GM04504 (cell line): ENCODE data around the gene ELMO1.
A peak's percentile ranks its signal among the peaks of the same experiment; 100 is the strongest.

ENCODE experiments used
- DNase-seq: peaks from one replicate; pipeline ENCODE4 v3.0.0-alpha.2; 2012; ENCODE audit warnings: low read depth

ELMO1 gene

DNA sequence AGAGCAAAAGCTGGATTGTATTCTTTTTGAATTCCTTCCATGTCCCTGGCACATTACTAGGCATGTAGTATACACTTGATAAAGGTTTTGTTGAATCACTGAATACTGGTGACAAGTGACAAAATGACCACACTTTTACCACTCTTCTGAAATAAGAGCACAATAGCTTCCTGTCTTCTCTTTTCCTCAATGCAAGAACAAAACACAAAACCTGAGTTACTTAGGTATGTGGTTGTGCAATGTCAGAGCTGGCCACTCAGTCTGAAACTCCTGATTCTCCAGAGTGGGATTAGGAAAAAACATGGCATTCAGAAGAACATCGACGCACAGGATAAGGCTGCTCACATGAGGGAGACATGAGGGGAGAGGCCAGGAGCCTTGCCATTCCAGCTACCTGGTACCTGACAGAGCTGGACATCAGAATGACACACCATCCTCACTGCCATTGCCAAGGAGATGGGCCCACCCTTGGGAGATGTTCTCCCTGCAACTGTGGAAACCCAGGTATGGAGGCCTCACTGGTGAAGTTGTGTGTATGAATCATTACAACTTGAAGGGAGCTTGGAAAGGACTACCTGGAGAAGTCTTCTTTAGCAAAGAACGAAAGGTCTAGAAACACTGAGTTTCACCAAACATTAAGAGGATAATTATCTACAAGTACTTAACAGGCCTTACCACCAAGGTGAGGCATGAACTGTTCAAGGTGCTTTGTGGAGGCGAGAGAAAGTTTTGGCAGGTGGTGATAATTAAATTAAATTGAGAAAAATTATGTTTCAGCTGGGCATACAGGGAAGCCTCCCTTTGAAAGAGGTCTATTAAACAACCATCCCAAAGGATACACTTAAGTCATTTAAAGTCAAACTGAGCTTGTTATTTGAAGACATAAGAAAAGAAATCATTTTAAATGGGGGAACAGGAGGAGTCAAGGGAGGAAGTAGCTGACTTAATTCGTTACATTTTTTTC is 477.8 kb downstream of the ELMO1 start:
- no peak for DNase-seq

DNA sequence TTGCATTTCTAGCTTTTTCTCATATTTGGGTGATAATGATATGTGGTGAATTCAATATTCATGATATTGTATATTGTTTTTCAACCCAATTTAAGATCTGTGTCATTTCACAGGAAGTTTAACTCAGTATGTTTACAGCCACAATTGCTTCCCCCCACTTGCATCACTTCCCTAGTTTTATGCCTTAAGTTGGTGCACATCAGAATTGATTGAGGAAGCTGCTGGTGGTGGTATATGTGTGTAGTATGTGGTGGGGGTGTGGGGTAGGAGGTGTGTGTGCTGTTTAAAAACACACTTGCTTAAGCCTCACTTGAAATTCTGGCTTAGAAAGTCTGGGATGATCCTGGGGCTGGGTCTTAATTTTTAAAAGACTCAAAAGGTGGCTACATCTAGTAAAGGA is 479.3 kb downstream of the ELMO1 start:
- no peak for DNase-seq

DNA sequence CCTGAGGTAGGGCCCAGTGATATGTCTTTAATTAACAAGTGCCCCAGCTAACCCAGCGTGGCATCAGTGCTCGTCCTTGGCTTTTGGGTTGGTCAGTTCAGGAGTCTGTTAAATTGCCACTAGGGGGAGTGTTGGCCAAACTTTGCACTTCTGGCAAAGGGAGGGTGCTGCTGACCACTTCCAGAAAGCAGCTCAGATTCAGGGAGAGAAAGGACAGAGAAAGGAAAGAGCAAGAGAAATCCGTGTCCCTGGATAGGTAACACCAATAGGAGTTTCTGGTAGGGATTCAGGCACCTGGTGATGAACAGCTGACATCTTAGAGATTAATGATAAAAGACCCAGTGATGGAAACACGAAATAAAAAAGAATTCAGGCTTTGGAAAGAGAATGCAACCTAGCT is 481.3 kb downstream of the ELMO1 start:
- peak; percentile 38 for DNase-seq

DNA sequence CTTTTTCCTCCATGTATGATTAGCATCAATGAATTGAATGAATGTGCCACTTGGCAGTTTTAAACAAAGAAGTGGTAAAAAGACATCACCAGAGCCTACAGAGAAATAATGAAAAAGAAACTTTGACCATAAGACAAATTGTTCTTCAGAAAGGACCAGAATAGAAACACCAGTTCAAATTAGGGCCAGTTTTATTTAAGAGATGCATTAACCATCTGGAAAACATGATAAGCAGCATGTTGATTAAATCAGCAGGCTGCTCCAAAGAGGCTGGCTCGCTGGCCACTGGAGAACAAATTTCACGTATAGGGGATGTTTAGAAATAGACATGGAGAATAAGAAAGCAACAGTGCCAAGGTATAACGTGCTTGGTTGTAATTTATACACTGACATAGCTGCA is 482.0 kb downstream of the ELMO1 start:
- DNase-seq: no peak

DNA sequence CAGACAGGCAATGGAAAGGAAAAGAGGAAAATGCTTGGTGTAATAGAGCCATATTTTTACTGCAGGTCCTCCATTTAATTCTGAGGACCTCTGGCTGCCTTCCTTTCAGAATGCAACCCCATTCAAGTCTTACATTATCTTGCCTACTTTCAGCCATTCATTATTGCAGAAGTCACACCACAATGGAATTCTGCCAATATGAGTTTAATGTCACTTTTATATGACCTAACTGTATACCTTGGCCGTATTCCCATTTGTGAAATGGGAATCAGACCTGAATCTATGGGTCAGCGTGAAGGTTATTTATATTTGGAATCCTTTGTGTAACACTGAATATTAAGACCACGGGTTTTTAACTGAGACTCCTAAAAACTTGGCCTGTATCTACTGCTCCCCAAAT is 482.6 kb downstream of the ELMO1 start:
- no peak for DNase-seq

DNA sequence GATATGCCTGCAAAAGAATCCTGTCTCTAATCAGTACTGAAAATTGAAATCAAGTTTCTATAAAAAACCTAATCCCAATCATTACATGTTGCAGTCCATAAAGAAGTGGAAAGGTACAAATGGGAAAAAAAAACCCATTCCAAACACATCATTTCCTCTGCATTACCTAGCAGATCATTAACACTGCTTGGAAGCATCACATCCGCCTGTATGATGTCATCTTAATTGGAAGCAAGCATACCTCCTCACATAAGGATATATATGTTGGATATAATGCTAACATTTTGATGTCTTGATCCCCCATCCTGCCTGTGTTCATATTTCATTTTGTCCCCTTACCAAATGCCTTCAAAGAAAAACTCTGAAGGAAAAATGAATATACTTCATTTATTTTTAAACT is 483.0 kb downstream of the ELMO1 start:
- DNase-seq: no peak

DNA sequence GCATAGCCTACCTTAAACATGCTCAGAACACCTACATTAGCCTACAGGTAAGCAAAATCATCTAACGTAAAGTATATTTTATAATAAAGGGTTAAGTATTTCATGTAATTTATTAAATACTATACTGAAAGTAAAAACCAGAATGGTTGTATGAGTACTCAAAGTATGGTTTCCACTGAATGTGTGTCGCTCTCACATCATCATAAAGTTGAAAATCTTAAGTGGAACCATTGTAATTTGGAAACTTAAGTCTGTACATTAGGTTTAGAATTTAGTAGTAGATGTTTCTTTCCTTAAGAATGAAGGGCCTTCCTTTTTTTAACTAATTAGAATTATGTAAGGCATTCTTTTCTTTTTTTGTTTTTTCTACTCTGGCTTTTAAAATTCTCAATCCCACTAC is 484.4 kb downstream of the ELMO1 start:
- no peak for DNase-seq

DNA sequence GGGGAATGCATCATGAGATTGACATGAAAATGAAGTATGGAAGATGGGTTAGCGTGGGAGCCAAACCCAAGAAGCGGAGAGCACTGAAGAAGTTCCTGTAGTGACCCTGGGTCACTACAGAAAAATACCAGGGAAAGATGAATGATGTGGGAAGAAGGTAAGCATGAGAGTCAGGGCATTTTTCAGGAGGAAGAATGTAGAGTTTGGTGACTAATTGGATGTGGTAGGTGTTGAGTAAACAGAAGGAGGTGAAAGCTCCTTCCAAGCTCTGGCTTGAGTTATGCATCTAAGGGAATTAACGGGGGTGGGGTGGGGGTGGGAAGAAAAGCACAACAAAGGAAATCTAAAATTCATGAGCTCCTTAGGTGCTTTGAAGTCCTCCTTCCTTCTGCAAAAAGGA is 486.3 kb downstream of the ELMO1 start:
- no peak for DNase-seq

DNA sequence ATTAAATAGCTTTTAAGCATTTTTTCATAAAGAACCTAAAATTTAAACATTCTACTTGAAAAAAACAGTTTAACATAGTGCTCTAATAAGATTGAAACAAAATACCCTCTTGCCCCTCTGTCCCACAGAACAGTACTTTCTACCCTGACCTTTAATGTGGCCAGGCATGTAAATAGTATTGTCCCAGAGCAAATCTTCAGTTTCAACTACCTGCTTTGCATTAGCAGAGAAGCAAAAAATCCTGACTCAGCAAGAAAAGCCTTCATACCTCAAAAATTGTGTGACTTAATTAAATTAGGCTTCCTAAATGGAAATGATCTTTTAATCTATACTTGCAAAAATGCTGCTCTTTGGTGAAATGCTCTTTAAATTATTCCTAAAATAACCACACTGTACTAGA is 487.0 kb downstream of the ELMO1 start:
- DNase-seq: no peak

DNA sequence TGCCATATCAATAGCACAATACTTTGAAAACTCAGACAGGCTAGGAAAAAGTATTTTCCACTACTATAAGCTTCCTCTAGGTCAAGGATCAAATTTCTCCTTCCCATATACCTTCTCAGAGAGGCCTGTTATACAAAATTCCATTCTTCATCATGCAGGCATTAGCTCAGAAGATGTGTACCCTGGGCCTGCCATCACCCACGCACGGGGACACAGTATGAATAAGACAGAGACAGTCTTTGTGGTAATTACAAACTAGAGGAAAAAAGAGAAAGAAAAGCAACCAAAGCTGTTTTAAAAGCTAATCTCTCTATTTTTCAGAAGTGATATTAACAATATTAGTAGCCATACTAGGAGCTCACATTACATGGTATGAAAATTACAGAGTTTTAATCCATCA is 487.6 kb downstream of the ELMO1 start:
- DNase-seq: no peak

DNA sequence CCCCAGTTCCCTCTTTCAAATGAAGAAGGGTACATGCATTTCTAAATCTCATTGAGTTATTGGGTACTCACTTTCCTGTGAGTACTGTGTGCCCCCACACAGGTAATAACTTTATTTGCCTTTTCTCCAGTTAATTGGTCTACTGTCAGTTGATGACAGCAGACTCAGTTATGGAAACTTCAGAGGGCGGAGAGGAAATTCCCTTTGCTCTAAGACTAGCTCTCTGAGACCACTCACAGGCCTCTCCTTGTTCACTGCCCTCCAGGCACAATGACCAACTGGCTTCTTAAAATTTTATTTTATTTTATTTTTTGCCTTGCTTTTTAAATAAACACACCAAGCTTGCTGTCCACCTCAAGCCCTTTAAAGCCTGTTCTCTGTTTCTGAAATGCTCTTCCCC is 488.6 kb downstream of the ELMO1 start:
- no peak for DNase-seq

DNA sequence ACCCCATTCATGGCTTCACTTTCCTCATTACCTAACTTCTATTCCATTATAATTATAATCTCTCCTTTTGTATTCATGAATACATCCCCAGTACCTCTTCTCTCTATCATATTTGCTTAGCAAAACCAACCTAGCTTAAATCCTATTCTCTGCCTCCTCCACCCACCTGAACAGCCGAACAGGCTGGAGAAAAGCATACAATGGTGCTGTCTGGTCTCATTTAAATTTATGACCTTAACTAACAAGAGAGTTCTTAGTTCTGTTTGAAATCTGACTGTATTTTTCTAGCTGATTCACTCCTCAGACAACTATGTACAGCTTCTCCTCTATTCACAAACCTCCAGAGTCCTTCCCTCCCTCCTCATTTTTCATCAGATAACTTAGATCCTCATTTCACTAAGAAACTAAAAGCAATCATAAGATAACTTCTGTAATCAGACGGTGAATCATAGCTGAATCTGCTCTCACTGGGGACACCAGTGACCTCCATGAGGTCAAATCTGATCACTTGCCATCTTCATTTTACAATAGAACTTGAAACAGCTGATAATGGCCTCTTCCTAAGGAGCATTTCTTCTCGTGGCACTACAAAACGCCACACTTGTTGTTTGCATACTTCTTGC is 490.4 kb downstream of the ELMO1 start:
- DNase-seq: no peak

DNA sequence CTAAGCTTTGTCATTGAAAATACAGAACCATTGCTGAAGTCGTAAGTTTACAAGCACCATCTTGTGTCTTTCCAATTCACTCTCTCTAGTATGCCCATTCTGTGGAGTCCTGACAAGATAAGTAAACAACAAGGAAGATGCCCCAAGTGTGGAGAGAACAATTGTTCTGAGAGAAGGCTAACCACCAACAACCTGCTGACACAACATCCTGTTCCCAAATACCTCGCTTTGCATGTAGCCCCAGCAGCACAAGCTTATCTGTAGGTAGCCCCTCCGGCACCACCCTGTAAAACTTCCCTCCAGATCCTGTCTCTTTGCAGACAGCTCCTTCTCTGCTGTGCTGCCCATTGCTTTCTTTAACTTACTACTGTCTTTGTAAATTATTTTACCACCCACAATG is 491.0 kb downstream of the ELMO1 start:
- DNase-seq: no peak

DNA sequence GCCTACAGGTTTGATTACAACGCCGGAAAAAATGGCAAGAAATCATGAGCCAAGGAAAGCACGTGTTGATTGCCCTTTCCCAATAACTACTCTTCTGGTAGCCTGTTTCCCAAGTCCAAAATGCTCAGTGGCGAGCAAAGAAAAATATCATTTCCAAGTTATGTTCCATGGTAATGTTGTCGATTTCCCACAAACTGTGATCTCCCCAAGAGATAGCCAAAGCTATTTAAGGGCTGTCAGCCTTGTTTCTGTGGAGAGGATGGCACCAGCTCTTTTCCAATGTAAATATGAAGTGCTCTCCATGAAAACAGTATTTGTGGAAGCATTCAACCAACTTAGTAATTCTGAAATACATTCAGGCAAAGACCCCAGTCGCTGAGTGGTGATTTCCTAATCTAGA is 491.9 kb downstream of the ELMO1 start:
- no peak for DNase-seq

DNA sequence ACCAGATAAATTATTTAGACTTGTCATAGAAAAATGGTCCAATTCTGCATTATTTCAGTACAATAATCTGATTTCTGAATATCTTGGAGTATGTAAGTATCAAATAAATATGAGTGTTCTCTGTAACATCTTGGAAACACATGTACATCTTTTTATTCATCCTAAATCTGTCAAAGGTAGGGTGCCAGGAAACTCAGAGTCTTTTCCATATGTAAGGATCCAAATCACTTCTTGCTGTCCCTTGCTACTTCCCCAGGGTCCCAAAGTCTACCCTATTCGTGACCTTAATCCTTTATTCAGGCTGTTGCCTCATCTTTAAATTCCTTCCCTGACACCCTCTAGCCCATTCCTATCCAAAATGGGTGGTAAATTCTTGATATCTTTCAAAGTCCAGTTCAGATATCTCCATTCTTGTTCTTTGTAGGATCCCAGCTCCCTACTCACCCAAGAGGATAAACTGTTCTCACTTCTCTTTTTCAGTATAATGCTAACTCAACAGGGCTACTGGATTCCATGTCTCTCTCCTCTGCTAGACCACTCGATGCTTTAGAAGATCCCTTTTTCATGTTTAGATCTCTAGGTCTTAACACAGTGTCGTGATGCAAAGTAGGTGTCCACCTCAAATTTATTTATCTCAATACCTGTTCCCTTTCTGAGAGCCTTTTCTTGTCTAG is 493.1 kb downstream of the ELMO1 start:
- no peak for DNase-seq

DNA sequence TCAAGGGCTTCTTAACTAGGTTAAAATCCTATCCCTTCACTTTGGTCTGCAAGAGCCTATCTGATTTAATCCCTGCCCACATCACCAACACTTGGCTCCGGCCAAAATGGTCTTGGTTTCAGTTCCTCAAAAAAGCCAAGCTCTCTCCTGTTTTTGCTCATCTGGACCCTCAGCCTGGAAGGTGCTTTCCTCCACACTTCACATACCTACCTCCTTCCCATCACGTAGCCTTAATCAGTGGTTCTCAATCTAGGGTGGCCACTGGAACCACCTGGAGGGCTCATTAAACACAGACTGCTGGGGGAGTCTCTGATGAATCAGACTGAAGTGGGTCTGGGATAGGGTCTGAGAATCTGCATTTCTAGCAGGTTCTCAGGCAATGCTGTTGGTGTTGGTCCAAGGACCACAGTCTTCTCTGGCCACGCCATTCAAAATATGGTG is 497.4 kb downstream of the ELMO1 start:
- DNase-seq: no peak

DNA sequence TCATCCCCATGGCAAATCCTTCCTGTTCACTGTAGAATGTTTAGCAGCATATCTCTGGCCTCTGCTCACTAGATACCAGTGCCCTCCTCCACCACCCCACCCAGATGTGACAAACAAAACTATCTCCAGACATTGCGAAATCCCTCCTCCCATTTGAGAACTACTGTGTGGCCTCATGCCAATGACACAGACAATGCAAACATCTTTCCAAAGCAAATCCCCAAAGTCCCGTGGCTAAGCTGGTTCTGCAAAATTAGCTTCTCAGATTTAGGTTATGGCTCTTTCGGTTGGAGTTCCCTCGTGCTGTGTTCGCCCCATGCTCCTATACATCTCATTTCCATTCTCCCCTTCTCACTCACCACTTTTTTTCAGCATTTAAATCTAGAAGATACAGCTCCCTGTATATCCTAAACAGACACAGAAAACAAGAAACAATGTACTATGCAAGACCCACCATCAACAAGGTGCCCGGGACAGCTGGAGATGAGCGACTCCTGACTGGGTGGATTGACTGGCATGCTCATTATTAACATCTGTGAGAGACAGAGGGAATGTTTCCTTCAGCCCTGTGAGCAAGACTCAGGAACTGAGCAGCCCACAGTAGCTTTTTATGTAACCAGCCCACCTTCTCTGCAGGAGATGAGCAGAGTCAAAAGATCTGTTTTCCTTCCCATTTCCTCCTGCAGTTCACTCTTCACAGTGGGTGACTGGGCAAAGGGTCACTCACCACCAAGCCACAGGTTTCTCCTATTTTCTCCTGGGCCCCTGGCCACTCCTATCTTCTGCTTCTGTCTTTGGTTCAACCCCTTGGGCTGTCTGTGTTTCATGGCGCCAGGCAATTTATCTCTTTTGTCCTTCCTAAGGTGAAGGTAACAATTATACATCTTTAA is 498.7 kb downstream of the ELMO1 start:
- DNase-seq: no peak

DNA sequence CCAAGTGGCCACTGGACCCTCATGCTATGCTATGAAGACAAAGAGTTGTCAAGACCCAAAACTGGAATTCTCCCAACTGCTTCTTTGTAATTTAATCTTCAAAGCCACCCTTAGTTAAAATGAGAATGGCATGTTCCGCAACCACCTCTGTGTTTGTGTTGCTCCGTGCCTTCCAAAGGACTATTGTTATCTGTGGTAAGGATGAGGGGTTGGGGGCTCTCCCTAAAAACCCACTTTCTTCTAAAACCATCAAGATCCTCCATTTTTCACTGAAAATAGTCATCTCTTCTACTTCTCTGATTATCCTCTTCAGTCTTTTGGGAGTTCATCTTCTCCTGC is 502.3 kb downstream of the ELMO1 start:
- DNase-seq: no peak

DNA sequence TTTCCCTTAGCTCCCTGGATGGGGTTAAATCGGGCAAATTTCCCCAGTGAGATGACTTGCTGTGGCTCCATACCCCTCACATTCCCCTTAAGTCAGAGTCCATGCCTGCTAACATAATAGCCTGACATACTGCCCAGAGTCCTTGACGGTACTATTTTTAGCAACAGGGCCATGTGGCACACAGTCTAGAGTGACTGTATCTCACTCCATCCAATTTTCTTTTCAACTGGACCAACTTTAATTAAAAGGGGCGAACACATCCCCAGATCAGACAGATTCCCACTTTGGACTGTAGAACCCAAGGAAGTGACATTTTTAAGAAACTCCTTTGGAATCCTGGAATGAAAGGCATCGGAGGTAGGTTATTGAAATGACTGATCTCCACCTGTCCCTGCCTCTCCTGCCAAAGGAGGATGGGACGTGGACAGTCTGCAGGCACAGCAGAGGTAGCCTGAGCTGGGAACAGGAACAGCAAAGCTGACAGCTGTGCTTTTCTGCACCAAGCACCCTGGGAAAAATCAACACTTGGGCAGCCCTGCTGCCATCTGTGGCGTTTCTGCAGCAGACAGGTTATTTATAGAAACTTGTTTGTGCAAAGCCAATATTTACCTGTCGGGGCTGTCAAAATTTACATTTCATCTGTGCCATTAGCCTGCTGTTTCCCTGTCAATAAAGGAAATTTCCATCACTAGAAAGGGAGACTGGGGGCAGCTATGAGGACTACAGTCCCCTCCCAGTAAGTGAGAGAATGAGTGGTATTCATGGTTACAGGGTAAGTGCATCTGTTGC is 502.9 kb downstream of the ELMO1 start:
- DNase-seq: no peak

DNA sequence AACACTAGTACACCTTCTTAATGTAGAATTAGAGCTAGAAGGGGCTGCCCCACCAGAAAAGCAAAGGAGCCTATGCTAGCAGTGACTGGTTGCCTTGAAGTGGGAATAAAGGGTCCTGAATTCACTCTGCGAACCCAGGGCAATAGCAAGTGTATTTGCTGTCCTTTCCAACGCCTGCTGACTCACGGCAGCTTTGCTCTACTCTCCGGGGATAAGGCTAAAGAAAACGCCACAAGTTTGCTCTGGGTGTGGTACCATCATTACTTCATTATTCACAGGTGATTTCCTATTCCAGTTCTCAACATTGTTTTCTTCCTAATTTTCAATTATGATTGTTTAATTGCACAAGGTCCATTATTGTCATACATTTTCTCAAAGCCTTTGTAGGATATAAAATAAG is 503.8 kb downstream of the ELMO1 start:
- no peak for DNase-seq
